ENCODE measurements around the gene DIP2A. TPM values are rescaled to one million over a fixed set of nuclear protein-coding genes. Genes with fewer than 3 reads are reported as not detected.
"Not testable (repeated sequence)": the region's sequence is repeated elsewhere in the genome, so short reads cannot be mapped to it uniquely, and the experiment has no call there.

The DIP2A gene
- total and polyA plus RNA-seq, 7 experiments from 2014 or later, result 16.9 to 118 (median 105) TPM

- H3K4me3 Mint-ChIP-seq, result peak overlapping the region in 1 of 10 donors; percentile 30
- H3K36me3 Mint-ChIP-seq, result peaks cover 12 to 58% (median 50%) of the 10 kb centered on the region in 5 donors
- peak overlapping the region in 4 of 9 donors; percentile 29 to 56 (median 48) for H3K27ac Mint-ChIP-seq
Measured at GRCh38 chr21:46572850-46573249, 114.2 kb downstream of the DIP2A start.

DNA sequence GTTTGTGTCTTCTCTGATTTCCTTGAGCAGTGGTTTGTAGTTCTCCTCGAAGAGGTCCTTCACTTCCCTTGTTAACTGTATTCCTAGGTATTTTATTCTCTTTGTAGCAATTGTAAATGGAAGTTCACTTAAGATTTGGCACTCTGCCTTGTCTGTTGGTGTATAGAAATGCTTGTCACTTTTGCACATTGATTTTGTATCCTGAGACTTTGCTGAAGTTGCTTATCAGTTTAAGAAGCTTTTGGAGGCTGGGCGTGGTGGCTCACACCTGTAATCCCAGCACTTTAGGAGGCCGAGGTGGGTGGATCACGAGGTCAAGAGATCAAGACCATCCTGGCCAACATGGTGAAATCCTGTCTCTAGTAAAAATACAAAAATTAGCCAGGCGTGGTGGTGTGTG lies 119.1 kb downstream of the DIP2A start:
- H3K27ac Mint-ChIP-seq; H3K4me3 Mint-ChIP-seq; H3K27me3 Mint-ChIP-seq; H3K4me3 ChIP-seq (ENCODE audit: low read length); H3K27ac ChIP-seq (ENCODE audit: low read depth, low read length); intact Hi-C loops (cut with micrococcal nuclease); H3K27me3 ChIP-seq (ENCODE audit: control insufficient read depth in 2 of 2, insufficient read depth in 2 of 2, low read length in 2 of 2); DNase-seq; CTCF ChIA-PET; ATAC-seq: not testable (repeated sequence)
- Mint-ChIP-seq H3K9me3 (peaks cover 12 to 43% (median 26%) of the 10 kb centered on the region in 11 donors), H3K36me3 (peaks cover 16 to 62% (median 55%) of the 10 kb centered on the region in 5 donors), H3K4me1 (peaks cover 8 to 59% (median 52%) of the 10 kb centered on the region in 7 donors)
- POLR2A ChIA-PET, result interaction anchor here (0.8 kb wide), 1 partner anchor 29 kb away, joined by 3 read pairs; no protein-coding TSS in a partner anchor
- H3K36me3 ChIP-seq (ENCODE audit: control insufficient read depth in 2 of 3, insufficient read depth in 3 of 3, low read length in 3 of 3), result peaks cover 0 to 11% (median 4%) of the 10 kb centered on the region in 3 experiments
- peaks cover 0 to 13% of the 10 kb centered on the region in 2 donors for H3K4me1 ChIP-seq (ENCODE audit: control insufficient read depth in 2 of 2, insufficient read depth in 2 of 2, low read length in 2 of 2)
- H3K9me3 ChIP-seq (ENCODE audit: control insufficient read depth in 2 of 3, low read length in 3 of 3), result peaks cover 0 to 19% (median 0%) of the 10 kb centered on the region in 3 experiments

More at GRCh38 chr21:46572850-46573249, 114.2 kb downstream of the DIP2A start:
- H3K9me3 ChIP-seq (ENCODE audit: control insufficient read depth in 2 of 3, low read length in 3 of 3), result peaks cover 0 to 7% (median 0%) of the 10 kb centered on the region in 3 experiments
- H3K9me3 Mint-ChIP-seq, result peaks cover 0 to 20% (median 7%) of the 10 kb centered on the region in 11 donors
- no peak for DNase-seq
- peaks cover 8 to 76% (median 61%) of the 10 kb centered on the region in 7 donors for H3K4me1 Mint-ChIP-seq
- H3K36me3 ChIP-seq (ENCODE audit: control insufficient read depth in 2 of 3, insufficient read depth in 3 of 3, low read length in 3 of 3), result peaks cover 10 to 34% (median 10%) of the 10 kb centered on the region in 3 experiments
- ATAC-seq, result no peak
- no peaks in the 10 kb centered on the region for H3K27me3 ChIP-seq (ENCODE audit: control insufficient read depth in 2 of 2, insufficient read depth in 2 of 2, low read length in 2 of 2)
- ChIA-PET POLR2A (interaction anchor here (0.6 kb wide), 1 partner anchor 62 kb away, joined by 6 read pairs; no protein-coding TSS in a partner anchor), CTCF (no interaction called here)
- intact Hi-C loops (cut with micrococcal nuclease), result no loop called here
- H3K27me3 Mint-ChIP-seq, result no peaks in the 10 kb centered on the region
- H3K27ac ChIP-seq (ENCODE audit: low read depth, low read length), result no peak overlapping the region
- peaks cover 0 to 14% of the 10 kb centered on the region in 2 donors for H3K4me1 ChIP-seq (ENCODE audit: control insufficient read depth in 2 of 2, insufficient read depth in 2 of 2, low read length in 2 of 2)
- no peak overlapping the region for H3K4me3 ChIP-seq (ENCODE audit: low read length)

- H3K27ac ChIP-seq (ENCODE audit: low read depth, low read length); H3K36me3 ChIP-seq (ENCODE audit: control insufficient read depth in 2 of 3, insufficient read depth in 3 of 3, low read length in 3 of 3); intact Hi-C loops (cut with micrococcal nuclease); H3K4me3 ChIP-seq (ENCODE audit: low read length); ATAC-seq; H3K27me3 ChIP-seq (ENCODE audit: control insufficient read depth in 2 of 2, insufficient read depth in 2 of 2, low read length in 2 of 2); H3K27me3 Mint-ChIP-seq; CTCF ChIA-PET; DNase-seq: not testable (repeated sequence)
- Mint-ChIP-seq H3K4me1 (peaks cover 5 to 55% (median 53%) of the 10 kb centered on the region in 7 donors), H3K9me3 (peaks cover 12 to 49% (median 32%) of the 10 kb centered on the region in 11 donors), H3K4me3 (peak overlapping the region in 1 of 10 donors; percentile 29), H3K36me3 (peaks cover 19 to 61% (median 59%) of the 10 kb centered on the region in 5 donors), H3K27ac (peak overlapping the region in 1 of 9 donors; percentile 4)
- POLR2A ChIA-PET, result interaction anchor here (1.3 to 1.5 kb wide), 2 partner anchors 27 to 47 kb away, joined by 3 to 7 read pairs; no protein-coding TSS in a partner anchor
- H3K9me3 ChIP-seq (ENCODE audit: control insufficient read depth in 2 of 3, low read length in 3 of 3), result peaks cover 0 to 13% (median 0%) of the 10 kb centered on the region in 3 experiments
- H3K4me1 ChIP-seq (ENCODE audit: control insufficient read depth in 2 of 2, insufficient read depth in 2 of 2, low read length in 2 of 2), result peaks cover 0 to 13% of the 10 kb centered on the region in 2 donors
Measured at GRCh38 chr21:46579394-46579793, 120.7 kb downstream of the DIP2A start.

GRCh38 chr21:46581780-46582307 lies 123.2 kb downstream of the DIP2A start:
- H3K4me1 Mint-ChIP-seq, result peaks cover 0 to 55% (median 45%) of the 10 kb centered on the region in 7 donors
- POLR2A ChIA-PET, result interaction anchor here (0.6 to 1.3 kb wide), 6 partner anchors 19 to 47 kb away, joined by 3 to 5 read pairs (median 4); no protein-coding TSS in a partner anchor
- H3K4me1 ChIP-seq (ENCODE audit: control insufficient read depth in 2 of 2, insufficient read depth in 2 of 2, low read length in 2 of 2), result peaks cover 0 to 8% of the 10 kb centered on the region in 2 donors
- ATAC-seq (no peak), DNase-seq (no peak)
- H3K4me3 ChIP-seq (ENCODE audit: low read length), result no peak overlapping the region
- CTCF ChIA-PET, result no interaction called here
- H3K27me3 ChIP-seq (ENCODE audit: control insufficient read depth in 2 of 2, insufficient read depth in 2 of 2, low read length in 2 of 2), result no peaks in the 10 kb centered on the region
- H3K27me3 Mint-ChIP-seq, result no peaks in the 10 kb centered on the region
- no peak overlapping the region for H3K4me3 Mint-ChIP-seq
- peaks cover 0 to 13% (median 0%) of the 10 kb centered on the region in 3 experiments for H3K9me3 ChIP-seq (ENCODE audit: control insufficient read depth in 2 of 3, low read length in 3 of 3)
- intact Hi-C loops (cut with micrococcal nuclease), result no loop called here
- H3K9me3 Mint-ChIP-seq, result peaks cover 12 to 72% (median 42%) of the 10 kb centered on the region in 11 donors
- peaks cover 0 to 6% (median 0%) of the 10 kb centered on the region in 3 experiments for H3K36me3 ChIP-seq (ENCODE audit: control insufficient read depth in 2 of 3, insufficient read depth in 3 of 3, low read length in 3 of 3)
- H3K36me3 Mint-ChIP-seq, result peaks cover 27 to 74% (median 68%) of the 10 kb centered on the region in 5 donors
- H3K27ac Mint-ChIP-seq, result no peak overlapping the region
- no peak overlapping the region for H3K27ac ChIP-seq (ENCODE audit: low read depth, low read length)

- Mint-ChIP-seq H3K27ac (peak overlapping the region in 4 of 9 donors; percentile 51 to 86 (median 66)), H3K36me3 (peaks cover 38 to 73% (median 50%) of the 10 kb centered on the region in 5 donors), H3K27me3 (peaks cover 0 to 10% (median 0%) of the 10 kb centered on the region in 5 donors), H3K4me1 (peaks cover 10 to 65% (median 50%) of the 10 kb centered on the region in 7 donors), H3K9me3 (peaks cover 17 to 87% (median 53%) of the 10 kb centered on the region in 11 donors), H3K4me3 (peak overlapping the region in 2 of 10 donors; percentile 51 to 55)
- ATAC-seq, result no peak
- ChIA-PET CTCF (no interaction called here), POLR2A (interaction anchor here (0.6 to 1.4 kb wide), 5 partner anchors 9 to 41 kb away, joined by 3 to 5 read pairs (median 4); no protein-coding TSS in a partner anchor)
- no peak for DNase-seq
- Histone ChIP-seq H3K9me3 (ENCODE audit: control insufficient read depth in 2 of 3, low read length in 3 of 3) (peaks cover 0 to under 1% (median 0%) of the 10 kb centered on the region in 3 experiments), H3K27ac (ENCODE audit: low read depth, low read length) (no peak overlapping the region), H3K4me3 (ENCODE audit: low read length) (no peak overlapping the region), H3K4me1 (ENCODE audit: control insufficient read depth in 2 of 2, insufficient read depth in 2 of 2, low read length in 2 of 2) (peaks cover 0 to 8% of the 10 kb centered on the region in 2 donors), H3K36me3 (ENCODE audit: control insufficient read depth in 2 of 3, insufficient read depth in 3 of 3, low read length in 3 of 3) (peaks cover 0 to 6% (median 0%) of the 10 kb centered on the region in 3 experiments), H3K27me3 (ENCODE audit: control insufficient read depth in 2 of 2, insufficient read depth in 2 of 2, low read length in 2 of 2) (no peaks in the 10 kb centered on the region)
- intact Hi-C loops (cut with micrococcal nuclease), result no loop called here
Measured at GRCh38 chr21:46585191-46585953, 126.7 kb downstream of the DIP2A start.

DNA sequence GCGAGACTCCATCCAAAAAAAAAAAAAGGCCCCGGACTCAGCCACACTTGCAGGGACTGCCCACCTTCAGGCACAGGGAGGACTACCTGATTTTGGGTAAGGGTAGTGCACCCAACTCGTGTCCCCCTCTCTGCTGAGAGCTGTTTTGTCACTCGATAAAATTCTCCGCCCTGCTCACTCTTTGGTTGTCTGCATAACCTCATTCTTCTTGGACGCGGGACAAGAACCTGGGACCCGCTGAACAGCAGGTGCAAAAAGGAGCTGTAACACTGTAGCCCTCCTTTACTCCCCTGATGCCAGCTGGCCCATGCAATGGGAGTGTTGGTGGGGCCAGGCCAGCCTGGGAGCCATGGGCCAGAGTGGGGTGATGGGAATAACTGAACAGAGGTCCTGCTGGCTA lies 135.6 kb downstream of the DIP2A start:
- Mint-ChIP-seq H3K27me3 (peaks cover 0 to 6% (median 0%) of the 10 kb centered on the region in 5 donors), H3K27ac (peak overlapping the region in 1 of 9 donors; percentile 70)
- CTCF ChIA-PET, result interaction anchor here (0.6 to 0.8 kb wide), 2 partner anchors 32 to 34 kb away, joined by 3 read pairs; no protein-coding TSS in a partner anchor

More for the DNA sequence above, 135.6 kb downstream of the DIP2A start:
- POLR2A ChIA-PET, result interaction anchor here (1.0 to 3.2 kb wide), 6 partner anchors 9 to 42 kb away, joined by 3 to 11 read pairs (median 4); partner anchors contain the start of gene PRMT2
- DNase-seq (no peak), ATAC-seq (no peak)
- peaks cover 15 to 60% (median 35%) of the 10 kb centered on the region in 11 donors for H3K9me3 Mint-ChIP-seq
- no peak overlapping the region for H3K4me3 ChIP-seq (ENCODE audit: low read length)
- H3K27ac ChIP-seq (ENCODE audit: low read depth, low read length), result no peak overlapping the region
- peaks cover 0 to 8% of the 10 kb centered on the region in 2 donors for H3K4me1 ChIP-seq (ENCODE audit: control insufficient read depth in 2 of 2, insufficient read depth in 2 of 2, low read length in 2 of 2)
- H3K27me3 ChIP-seq (ENCODE audit: control insufficient read depth in 2 of 2, insufficient read depth in 2 of 2, low read length in 2 of 2), result no peaks in the 10 kb centered on the region
- peaks cover 10 to 27% (median 16%) of the 10 kb centered on the region in 5 donors for H3K36me3 Mint-ChIP-seq
- H3K4me3 Mint-ChIP-seq, result no peak overlapping the region
- peaks cover 0 to 20% (median 0%) of the 10 kb centered on the region in 3 experiments for H3K9me3 ChIP-seq (ENCODE audit: control insufficient read depth in 2 of 3, low read length in 3 of 3)
- H3K4me1 Mint-ChIP-seq, result peaks cover 2 to 33% (median 9%) of the 10 kb centered on the region in 7 donors
- intact Hi-C loops (cut with micrococcal nuclease), result no loop called here
- no peaks in the 10 kb centered on the region for H3K36me3 ChIP-seq (ENCODE audit: control insufficient read depth in 2 of 3, insufficient read depth in 3 of 3, low read length in 3 of 3)
